PC-9 (cell line): Measurements from ENCODE around the gene GLT1D1. TPM values are rescaled to one million over a fixed set of nuclear protein-coding genes. Genes with fewer than 3 reads are reported as not detected.

ENCODE experiments used
- BruUV-seq: library from RNA; stranded (reverse); fragments of 400-500 nt; replicated peaks from 2 replicates; lab custom pipeline; 2021; lab: Mats Ljungman, UMichigan
- CTCF ChIA-PET: fragments of 300-600 bp; sonication (Branson Sonifier 250); formaldehyde crosslinking; loops from one replicate; lab custom pipeline; 2022; ENCODE audit warnings: antibody characterized with exemption; lab: Charles Lee
- POLR2A ChIA-PET: fragments of 300-600 bp; sonication (Branson Sonifier 250); formaldehyde crosslinking; loops from one replicate; lab custom pipeline; 2022; ENCODE audit warnings: antibody characterized with exemption; ENCODE audit not compliant: unreplicated experiment; lab: Charles Lee
- DNase-seq, 2 experiments: peaks; one replicate each; pipeline versions ENCODE4 v3.0.0 to v3.0.0-alpha.2; 2015 to 2022; ENCODE audit warnings: mixed read lengths in 1 of 2
- H2AFZ ChIP-seq: fragments of 200-600 bp; sonication (generic); 2 replicates; pipeline ENCODE4 v1.8.1; 2017; ENCODE audit warnings: antibody characterized with exemption
- H3F3A ChIP-seq: fragments of 200-600 bp; sonication (generic); 2 replicates; pipeline ENCODE4 v1.8.1; 2017; ENCODE audit warnings: antibody characterized with exemption, mild to moderate bottlenecking, low read depth; ENCODE audit not compliant: insufficient read depth
- H3K27ac ChIP-seq: fragments of 200-600 bp; sonication (generic); 2 replicates; pipeline ENCODE4 v1.6.1; 2016; ENCODE audit warnings: mixed run types
- H3K27me3 ChIP-seq: fragments of 200-600 bp; sonication (generic); 2 replicates; pipeline ENCODE4 v1.6.1; 2016; ENCODE audit warnings: low read depth, mixed run types; ENCODE audit not compliant: insufficient read depth
- H3K36me3 ChIP-seq: fragments of 200-600 bp; sonication (generic); 2 replicates; pipeline ENCODE4 v1.6.1; 2016; ENCODE audit warnings: low read depth, mixed run types
- H3K4me1 ChIP-seq: fragments of 200-600 bp; sonication (generic); replicated peaks from 2 replicates; pipeline ENCODE4 v1.6.1; 2016; ENCODE audit warnings: mixed run types; ENCODE audit not compliant: insufficient read depth
- H3K4me2 ChIP-seq: fragments of 200-600 bp; sonication (generic); 2 replicates; pipeline ENCODE4 v1.6.1; 2017; ENCODE audit warnings: mixed run types
- H3K4me3 ChIP-seq: fragments of 200-600 bp; sonication (generic); 2 replicates; pipeline ENCODE4 v1.6.1; 2016; ENCODE audit warnings: mixed run types
- H3K79me2 ChIP-seq: fragments of 200-600 bp; sonication (generic); 2 replicates; pipeline ENCODE4 v1.6.1; 2017; ENCODE audit warnings: low read depth, mixed run types
- H3K9me2 ChIP-seq: fragments of 200-600 bp; sonication (generic); 2 replicates; pipeline ENCODE4 v1.8.1; 2017; ENCODE audit warnings: mild to moderate bottlenecking; ENCODE audit not compliant: insufficient read depth
- H3K9me3 ChIP-seq: fragments of 200-600 bp; sonication (generic); 2 replicates; pipeline ENCODE4 v1.8.1; 2016; ENCODE audit warnings: low read depth; ENCODE audit not compliant: insufficient read depth
- H4K20me1 ChIP-seq: fragments of 200-600 bp; sonication (generic); 2 replicates; pipeline ENCODE4 v1.8.1; 2017; ENCODE audit not compliant: insufficient read depth
- EZH2 ChIP-seq: fragments of 200-600 bp; sonication (generic); IDR thresholded peaks from 2 replicates; pipeline ENCODE4 v1.8.0; 2017; ENCODE audit warnings: antibody characterized with exemption, low read depth
- intact Hi-C: fragments of 100-400 bp; cut with micrococcal nuclease; formaldehyde crosslinking; loops from one replicate; pipeline ENCODE4 v1.10.0; 2022; ENCODE audit not compliant: unreplicated experiment
- total RNA-seq: library from RNA; stranded (reverse); gene quantifications from 2 replicates; pipeline ENCODE4 v1.2.3, GENCODE V29; 2021
- TF ChIP-seq, protein P1 (sequence below): fragments of 200-600 bp; sonication (generic); conservative IDR thresholded peaks from 2 replicates; pipeline ENCODE4 v1.6.1; 2017; ENCODE audit warnings: mixed run types, antibody characterized with exemption, mild to moderate bottlenecking, moderate library complexity

The GLT1D1 gene
- total RNA-seq, 1 experiment from 2014 or later: not detected

DNA sequence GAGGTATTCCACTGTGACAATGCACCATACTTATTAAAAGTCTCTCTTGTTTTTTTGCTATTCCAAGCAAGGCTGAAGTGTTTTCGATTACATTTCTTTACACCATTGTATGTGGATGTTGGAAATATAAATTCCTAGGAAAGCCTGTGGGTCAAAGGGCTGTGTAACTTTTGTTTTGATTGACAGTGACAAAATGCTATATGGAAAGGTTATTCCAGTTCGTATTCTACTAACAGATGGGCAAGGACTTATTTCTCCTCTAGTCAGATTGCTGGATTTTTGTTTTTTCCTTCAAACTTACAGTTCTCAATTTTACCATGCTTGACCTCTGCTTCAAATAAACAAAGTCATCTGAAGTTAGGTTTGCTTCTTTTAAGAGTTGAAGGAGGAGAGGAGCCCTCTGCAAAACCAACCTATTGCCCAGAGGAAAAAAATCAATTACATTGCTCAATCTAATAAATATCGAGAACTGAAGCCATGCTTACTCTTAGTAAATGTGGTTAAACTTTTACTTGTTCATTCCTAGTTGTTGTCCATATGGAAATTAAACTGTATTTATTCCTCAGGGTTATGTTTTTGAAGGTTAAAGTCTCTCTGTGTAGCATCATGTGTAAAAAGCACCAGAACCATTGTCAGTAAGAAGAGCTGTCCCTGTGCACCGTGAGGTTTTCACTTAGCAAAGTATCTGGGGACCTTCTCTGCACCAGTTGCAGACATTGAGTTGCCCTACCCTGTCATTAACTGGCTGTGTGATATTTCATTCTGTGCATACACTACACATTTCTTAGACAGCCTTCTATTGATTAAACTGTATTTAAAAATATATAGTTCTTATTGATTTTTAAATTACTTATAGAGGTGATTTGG lies 26.9 kb downstream of the GLT1D1 start:
- no peaks in the 10 kb centered on the region for H3K79me2 ChIP-seq
- H2AFZ ChIP-seq: no peak overlapping the region
- H3K27ac ChIP-seq: no peak overlapping the region
- no peaks in the 10 kb centered on the region for H3F3A ChIP-seq
- no TSS peak for BruUV-seq
- ChIA-PET POLR2A (no interaction called here), CTCF (no interaction called here)
- H3K27me3 ChIP-seq: peaks cover 23% of the 10 kb centered on the region; the same call in 1 of the 2 replicates
- no peak overlapping the region for H3K4me2 ChIP-seq
- no peak for TF ChIP-seq EZH2
- TF ChIP-seq, protein P1, sequence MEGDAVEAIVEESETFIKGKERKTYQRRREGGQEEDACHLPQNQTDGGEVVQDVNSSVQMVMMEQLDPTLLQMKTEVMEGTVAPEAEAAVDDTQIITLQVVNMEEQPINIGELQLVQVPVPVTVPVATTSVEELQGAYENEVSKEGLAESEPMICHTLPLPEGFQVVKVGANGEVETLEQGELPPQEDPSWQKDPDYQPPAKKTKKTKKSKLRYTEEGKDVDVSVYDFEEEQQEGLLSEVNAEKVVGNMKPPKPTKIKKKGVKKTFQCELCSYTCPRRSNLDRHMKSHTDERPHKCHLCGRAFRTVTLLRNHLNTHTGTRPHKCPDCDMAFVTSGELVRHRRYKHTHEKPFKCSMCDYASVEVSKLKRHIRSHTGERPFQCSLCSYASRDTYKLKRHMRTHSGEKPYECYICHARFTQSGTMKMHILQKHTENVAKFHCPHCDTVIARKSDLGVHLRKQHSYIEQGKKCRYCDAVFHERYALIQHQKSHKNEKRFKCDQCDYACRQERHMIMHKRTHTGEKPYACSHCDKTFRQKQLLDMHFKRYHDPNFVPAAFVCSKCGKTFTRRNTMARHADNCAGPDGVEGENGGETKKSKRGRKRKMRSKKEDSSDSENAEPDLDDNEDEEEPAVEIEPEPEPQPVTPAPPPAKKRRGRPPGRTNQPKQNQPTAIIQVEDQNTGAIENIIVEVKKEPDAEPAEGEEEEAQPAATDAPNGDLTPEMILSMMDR: no peak
- no peaks in the 10 kb centered on the region for H3K4me1 ChIP-seq
- no peaks in the 10 kb centered on the region for H3K9me3 ChIP-seq
- intact Hi-C loops: no loop called here
- no peak for DNase-seq
- no peaks in the 10 kb centered on the region for H4K20me1 ChIP-seq
- H3K4me3 ChIP-seq: no peak overlapping the region
- H3K9me2 ChIP-seq: no peaks in the 10 kb centered on the region
- no peaks in the 10 kb centered on the region for H3K36me3 ChIP-seq

DNA sequence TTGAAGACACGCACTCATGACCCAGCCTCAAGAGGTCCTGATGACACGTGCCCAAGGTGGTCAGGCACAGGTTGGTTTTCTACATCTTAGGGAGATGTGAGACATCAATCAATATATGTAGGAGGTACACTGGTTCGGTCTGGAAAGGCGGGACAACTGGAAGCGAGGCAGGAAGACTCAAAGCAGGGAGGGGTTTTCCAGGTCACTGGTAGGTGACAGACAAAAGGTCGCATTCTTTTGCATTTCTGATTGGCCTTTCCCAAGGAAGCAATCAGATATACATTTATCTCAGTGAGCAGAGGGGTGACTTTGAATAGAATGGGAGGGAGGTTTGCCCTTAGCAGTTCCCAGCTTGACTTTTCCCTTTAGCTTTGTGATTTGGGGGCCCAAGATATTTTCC lies 38.6 kb downstream of the GLT1D1 start:
- TF ChIP-seq, protein P1: no peak
- no peak for TF ChIP-seq EZH2
- H3K4me3 ChIP-seq: no peak overlapping the region
- H4K20me1 ChIP-seq: no peaks in the 10 kb centered on the region
- H3K4me2 ChIP-seq: no peak overlapping the region
- ChIA-PET POLR2A (no interaction called here), CTCF (no interaction called here)
- H3K27me3 ChIP-seq: peaks cover 80% of the 10 kb centered on the region
- no peaks in the 10 kb centered on the region for H3F3A ChIP-seq
- no peak for DNase-seq
- intact Hi-C loops: no loop called here
- no peaks in the 10 kb centered on the region for H3K9me3 ChIP-seq
- no peaks in the 10 kb centered on the region for H3K79me2 ChIP-seq
- no TSS peak for BruUV-seq
- H3K36me3 ChIP-seq: no peaks in the 10 kb centered on the region
- no peak overlapping the region for H3K27ac ChIP-seq
- no peaks in the 10 kb centered on the region for H3K4me1 ChIP-seq
- no peaks in the 10 kb centered on the region for H3K9me2 ChIP-seq
- H2AFZ ChIP-seq: no peak overlapping the region

DNA sequence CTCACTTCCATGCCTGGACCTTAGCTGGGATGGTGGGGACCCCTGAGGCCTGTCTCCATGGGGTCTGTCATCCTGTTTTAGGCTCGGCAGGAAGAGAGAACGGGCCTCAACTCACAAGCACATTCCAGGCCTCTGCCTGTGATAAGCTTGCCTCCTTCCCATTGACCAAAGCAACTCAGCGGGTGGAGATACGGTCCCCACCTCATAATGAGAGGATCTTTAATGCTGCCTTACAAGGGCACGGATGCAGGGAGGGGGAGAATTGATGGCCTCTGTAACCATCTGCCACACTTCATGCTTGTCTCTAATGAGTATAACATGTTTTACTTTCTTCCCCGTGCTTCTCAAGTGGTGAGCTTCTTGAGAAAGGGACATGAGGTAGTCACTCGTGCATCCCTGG lies 50.0 kb downstream of the GLT1D1 start:
- no peak overlapping the region for H3K4me3 ChIP-seq
- H3K9me2 ChIP-seq: no peaks in the 10 kb centered on the region
- H3F3A ChIP-seq: no peaks in the 10 kb centered on the region
- H3K79me2 ChIP-seq: no peaks in the 10 kb centered on the region
- ChIA-PET CTCF (no interaction called here), POLR2A (no interaction called here)
- intact Hi-C loops: no loop called here
- H3K36me3 ChIP-seq: no peaks in the 10 kb centered on the region
- no peaks in the 10 kb centered on the region for H3K9me3 ChIP-seq
- no peak overlapping the region for H2AFZ ChIP-seq
- peaks cover 62% of the 10 kb centered on the region for H3K27me3 ChIP-seq
- H3K4me1 ChIP-seq: no peaks in the 10 kb centered on the region
- no peak overlapping the region for H3K27ac ChIP-seq
- no peak overlapping the region for H3K4me2 ChIP-seq
- TF ChIP-seq, protein P1: no peak
- BruUV-seq: no TSS peak
- no peaks in the 10 kb centered on the region for H4K20me1 ChIP-seq
- DNase-seq: no peak
